HG03103 (cell line): ENCODE measurements around the gene TUSC2.
"Not testable (repeated sequence)": the region's sequence is repeated elsewhere in the genome, so short reads cannot be mapped to it uniquely, and the experiment has no call there.

Experiments used
- ATAC-seq: cut with Tn5 transposase; IDR thresholded peaks from one replicate; pipeline ENCODE4 v1.9.1; 2021; ENCODE audit warnings: low read depth; ENCODE audit not compliant: unreplicated experiment

TUSC2 gene

GRCh38 chr3:50319894-50320625, 8.0 kb downstream of the TUSC2 start:
- ATAC-seq = no peak

- no peak for ATAC-seq
Observed at GRCh38 chr3:50319181-50319893, 8.7 kb downstream of the TUSC2 start.

- no peak for ATAC-seq
Observed at GRCh38 chr3:50318615-50319014, 9.4 kb downstream of the TUSC2 start.

GRCh38 chr3:50318163-50318562, 9.9 kb downstream of the TUSC2 start:
- no peak for ATAC-seq

- no peak for ATAC-seq
Observed at GRCh38 chr3:50317300-50317699, 10.7 kb downstream of the TUSC2 start.

- ATAC-seq = no peak
Observed at GRCh38 chr3:50316657-50317242, 11.3 kb downstream of the TUSC2 start.

- no peak for ATAC-seq
Observed at GRCh38 chr3:50314816-50315215, 13.2 kb downstream of the TUSC2 start.

- ATAC-seq = no peak
Observed at GRCh38 chr3:50314342-50314741, 13.7 kb downstream of the TUSC2 start.

GRCh38 chr3:50312041-50312440, 16.0 kb downstream of the TUSC2 start:
- ATAC-seq = not testable (repeated sequence)

GRCh38 chr3:50304601-50305000, 23.4 kb downstream of the TUSC2 start:
- no peak for ATAC-seq

- ATAC-seq = no peak
Observed at GRCh38 chr3:50303013-50303815, 24.8 kb downstream of the TUSC2 start, which contains the start of gene HYAL1. TSS of gene HYAL1 (minus strand) at chr3:50303574. CDS start at chr3:50302956, 618 bp downstream.

GRCh38 chr3:50302095-50303012, 25.7 kb downstream of the TUSC2 start:
- ATAC-seq = no peak

GRCh38 chr3:50300681-50301254, 27.3 kb downstream of the TUSC2 start:
- no peak for ATAC-seq

- ATAC-seq = no peak
Observed at GRCh38 chr3:50299929-50300680, 27.9 kb downstream of the TUSC2 start.

- ATAC-seq = no peak
Observed at GRCh38 chr3:50299638-50299928, 28.4 kb downstream of the TUSC2 start.

- peak; percentile 73 for ATAC-seq
Observed at GRCh38 chr3:50298836-50299637, 29.0 kb downstream of the TUSC2 start, which contains the start of the genes HYAL3 and NAA80. TSS of gene HYAL3 (minus strand) at chr3:50299405. CDS start at chr3:50295602, 3,803 bp downstream. TSS of gene NAA80 (minus strand) at chr3:50299405. CDS start at chr3:50297463, 1,942 bp downstream.

GRCh38 chr3:50297896-50298725, 29.9 kb downstream of the TUSC2 start:
- ATAC-seq = no peak
